ENCODE data around the gene MB21D2. TPM values are rescaled to one million over a fixed set of nuclear protein-coding genes. Genes with fewer than 3 reads are reported as not detected.

Gene MB21D2
- total RNA-seq, 2 experiments from 2014 or later = 8.7 to 9.1 TPM

GRCh38 chr3:192887701-192888100 lies 30.0 kb downstream of the MB21D2 start:
- Mint-ChIP-seq H3K27ac (peak overlapping the region; percentile 84), H3K4me1 (ENCODE audit: low read depth) (peaks cover 62% of the 10 kb centered on the region), H3K9me3 (no peaks in the 10 kb centered on the region), H3K27me3 (peaks cover 5% of the 10 kb centered on the region), H3K36me3 (no peaks in the 10 kb centered on the region), H3K4me3 (no peak overlapping the region)
- POLR2A ChIA-PET = interaction anchor here (2.7 kb wide), 1 partner anchor 12 kb away, joined by 14 read pairs; no protein-coding TSS in a partner anchor
- CTCF ChIA-PET = interaction anchor here (1.5 to 2.4 kb wide), 2 partner anchors 11 to 29 kb away, joined by 5 to 11 read pairs; partner anchors contain the start of gene MB21D2
- intact Hi-C loops (cut with micrococcal nuclease) = loop anchor here (1.0 kb wide), 2 partner anchors 68 to 71 kb away; no protein-coding TSS in a partner anchor
- peak; percentile 32 for DNase-seq

- Mint-ChIP-seq H3K4me3 (peak overlapping the region; percentile 39), H3K4me1 (ENCODE audit: low read depth) (peaks cover 58% of the 10 kb centered on the region), H3K36me3 (no peaks in the 10 kb centered on the region), H3K9me3 (no peaks in the 10 kb centered on the region), H3K27ac (peak overlapping the region; percentile 84), H3K27me3 (peaks cover 5% of the 10 kb centered on the region)
- POLR2A ChIA-PET = interaction anchor here (1.3 to 2.7 kb wide), 2 partner anchors 12 to 32 kb away, joined by 4 to 14 read pairs; no protein-coding TSS in a partner anchor
- peak; percentile 48 for DNase-seq
- intact Hi-C loops (cut with micrococcal nuclease) = loop anchor here (1.0 kb wide), 2 partner anchors 68 to 71 kb away; no protein-coding TSS in a partner anchor
- CTCF ChIA-PET = interaction anchor here (1.5 kb wide), 1 partner anchor 30 kb away, joined by 5 read pairs; the partner anchor contains the start of gene MB21D2
These were observed 30.6 kb downstream of the MB21D2 start for GRCh38 chr3:192887047-192887446.

- ChIA-PET CTCF (interaction anchor here (0.9 to 1.1 kb wide), 2 partner anchors 69 kb away, joined by 4 read pairs; no protein-coding TSS in a partner anchor), POLR2A (interaction anchor here (2.7 kb wide), 1 partner anchor 14 kb away, joined by 14 read pairs; no protein-coding TSS in a partner anchor)
- intact Hi-C loops (cut with micrococcal nuclease) = no loop called here
- no peaks in the 10 kb centered on the region for H3K9me3 Mint-ChIP-seq
- DNase-seq = no peak
- H3K4me1 Mint-ChIP-seq (ENCODE audit: low read depth) = peaks cover 41% of the 10 kb centered on the region
- peak overlapping the region; percentile 32 for H3K27ac Mint-ChIP-seq
- H3K4me3 Mint-ChIP-seq = no peak overlapping the region
- no peaks in the 10 kb centered on the region for H3K36me3 Mint-ChIP-seq
- H3K27me3 Mint-ChIP-seq = peaks cover 5% of the 10 kb centered on the region
These were observed 32.6 kb downstream of the MB21D2 start for GRCh38 chr3:192884777-192885773.

GRCh38 chr3:192883512-192883911 lies 34.1 kb downstream of the MB21D2 start:
- Mint-ChIP-seq H3K9me3 (no peaks in the 10 kb centered on the region), H3K4me1 (ENCODE audit: low read depth) (peaks cover 27% of the 10 kb centered on the region), H3K36me3 (no peaks in the 10 kb centered on the region), H3K27ac (no peak overlapping the region), H3K27me3 (peaks cover 2% of the 10 kb centered on the region), H3K4me3 (no peak overlapping the region)
- ChIA-PET POLR2A (no interaction called here), CTCF (no interaction called here)
- no peak for DNase-seq
- intact Hi-C loops (cut with micrococcal nuclease) = no loop called here

GRCh38 chr3:192881159-192881786 lies 36.4 kb downstream of the MB21D2 start:
- DNase-seq = no peak
- Mint-ChIP-seq H3K4me3 (no peak overlapping the region), H3K27ac (no peak overlapping the region), H3K9me3 (no peaks in the 10 kb centered on the region), H3K4me1 (ENCODE audit: low read depth) (peaks cover 14% of the 10 kb centered on the region), H3K27me3 (no peaks in the 10 kb centered on the region), H3K36me3 (no peaks in the 10 kb centered on the region)
- CTCF ChIA-PET = interaction anchor here (0.6 to 1.1 kb wide), 3 partner anchors 15 to 64 kb away, joined by 3 to 6 read pairs (median 3); no protein-coding TSS in a partner anchor
- intact Hi-C loops (cut with micrococcal nuclease) = no loop called here
- POLR2A ChIA-PET = no interaction called here

- Mint-ChIP-seq H3K27ac (no peak overlapping the region), H3K4me1 (ENCODE audit: low read depth) (peaks cover 11% of the 10 kb centered on the region), H3K4me3 (no peak overlapping the region), H3K27me3 (no peaks in the 10 kb centered on the region), H3K36me3 (no peaks in the 10 kb centered on the region), H3K9me3 (no peaks in the 10 kb centered on the region)
- DNase-seq = no peak
- CTCF ChIA-PET = interaction anchor here (1.0 kb wide), 2 partner anchors 63 to 161 kb away, joined by 3 read pairs; no protein-coding TSS in a partner anchor
- POLR2A ChIA-PET = no interaction called here
- intact Hi-C loops (cut with micrococcal nuclease) = no loop called here
These were observed 37.3 kb downstream of the MB21D2 start for GRCh38 chr3:192880313-192880712.

GRCh38 chr3:192879346-192880031 lies 38.2 kb downstream of the MB21D2 start:
- Mint-ChIP-seq H3K27me3 (no peaks in the 10 kb centered on the region), H3K4me3 (no peak overlapping the region), H3K4me1 (ENCODE audit: low read depth) (peaks cover 9% of the 10 kb centered on the region), H3K27ac (no peak overlapping the region), H3K36me3 (no peaks in the 10 kb centered on the region), H3K9me3 (no peaks in the 10 kb centered on the region)
- ChIA-PET POLR2A (no interaction called here), CTCF (interaction anchor here (1.0 kb wide), 1 partner anchor 161 kb away, joined by 3 read pairs; no protein-coding TSS in a partner anchor)
- intact Hi-C loops (cut with micrococcal nuclease) = no loop called here
- no peak for DNase-seq

GRCh38 chr3:192875971-192876565 lies 41.6 kb downstream of the MB21D2 start:
- no peak overlapping the region for H3K27ac Mint-ChIP-seq
- H3K27me3 Mint-ChIP-seq = no peaks in the 10 kb centered on the region
- no peak overlapping the region for H3K4me3 Mint-ChIP-seq
- no peak for DNase-seq
- intact Hi-C loops (cut with micrococcal nuclease) = no loop called here
- CTCF ChIA-PET = no interaction called here
- H3K36me3 Mint-ChIP-seq = no peaks in the 10 kb centered on the region
- POLR2A ChIA-PET = no interaction called here
- peaks cover 9% of the 10 kb centered on the region for H3K4me1 Mint-ChIP-seq (ENCODE audit: low read depth)
- H3K9me3 Mint-ChIP-seq = no peaks in the 10 kb centered on the region

GRCh38 chr3:192870822-192871221 lies 46.8 kb downstream of the MB21D2 start:
- H3K4me3 Mint-ChIP-seq = no peak overlapping the region
- H3K4me1 Mint-ChIP-seq (ENCODE audit: low read depth) = peaks cover 6% of the 10 kb centered on the region
- no peak overlapping the region for H3K27ac Mint-ChIP-seq
- no peaks in the 10 kb centered on the region for H3K27me3 Mint-ChIP-seq
- POLR2A ChIA-PET = no interaction called here
- intact Hi-C loops (cut with micrococcal nuclease) = no loop called here
- DNase-seq = no peak
- H3K9me3 Mint-ChIP-seq = no peaks in the 10 kb centered on the region
- CTCF ChIA-PET = no interaction called here
- no peaks in the 10 kb centered on the region for H3K36me3 Mint-ChIP-seq

GRCh38 chr3:192869131-192870031 lies 48.3 kb downstream of the MB21D2 start:
- POLR2A ChIA-PET = no interaction called here

More at GRCh38 chr3:192869131-192870031, 48.3 kb downstream of the MB21D2 start:
- Mint-ChIP-seq H3K4me3 (no peak overlapping the region), H3K36me3 (peaks cover 3% of the 10 kb centered on the region), H3K27ac (no peak overlapping the region), H3K4me1 (ENCODE audit: low read depth) (peaks cover 15% of the 10 kb centered on the region), H3K9me3 (no peaks in the 10 kb centered on the region), H3K27me3 (no peaks in the 10 kb centered on the region)
- intact Hi-C loops (cut with micrococcal nuclease) = no loop called here
- CTCF ChIA-PET = no interaction called here
- no peak for DNase-seq

All from activated CD4-positive, alpha-beta memory T cell treated with anti-CD3 and anti-CD28 coated beads for 36 hours (primary cell).